SU-DHL-6 (cell line): ENCODE results near the gene GALNT9.

Experiments used
- H2AFZ ChIP-seq: fragments of 200-600 bp; sonication (generic); 2 replicates; pipeline ENCODE4 v1.6.1; 2014; ENCODE audit warnings: low read depth, mild to moderate bottlenecking, moderate library complexity, mixed read lengths, antibody characterized with exemption, low read length; ENCODE audit not compliant: severe bottlenecking
- H3F3A ChIP-seq: fragments of 200-600 bp; shearing (Covaris generic); 2 replicates; pipeline ENCODE4 v1.6.0; 2016; ENCODE audit warnings: antibody characterized with exemption, mild to moderate bottlenecking; ENCODE audit not compliant: insufficient read depth
- H3K27ac ChIP-seq: fragments of 200-600 bp; sonication (generic); 2 replicates; pipeline ENCODE4 v1.5.1; 2016; ENCODE audit warnings: low read depth, mild to moderate bottlenecking, low read length, moderate library complexity, mixed read lengths
- H3K27me3 ChIP-seq: fragments of 200-600 bp; sonication (generic), shearing (Covaris generic); 2 replicates; pipeline ENCODE4 v1.6.0; 2014; ENCODE audit warnings: mild to moderate bottlenecking, low read length
- H3K36me3 ChIP-seq: fragments of 200-600 bp; sonication (generic); 2 replicates; pipeline ENCODE4 v1.6.1; 2014; ENCODE audit warnings: mild to moderate bottlenecking, low read length, mixed read lengths
- H3K4me2 ChIP-seq: fragments of 300-600, 200-600 bp; shearing (Covaris generic), sonication (generic); 2 replicates; pipeline ENCODE4 v1.6.0; 2014; ENCODE audit warnings: low read length, low read depth, mild to moderate bottlenecking; ENCODE audit not compliant: poor library complexity, severe bottlenecking
- H3K4me3 ChIP-seq: fragments of 200-600 bp; sonication (generic); 2 replicates; pipeline ENCODE4 v1.5.1; 2014; ENCODE audit warnings: antibody characterized with exemption, low read length, mild to moderate bottlenecking, mixed read lengths; ENCODE audit not compliant: insufficient read depth, poor library complexity, severe bottlenecking
- H3K79me2 ChIP-seq: fragments of 200-600 bp; sonication (generic); 2 replicates; pipeline ENCODE4 v1.6.1; 2014; ENCODE audit warnings: mild to moderate bottlenecking, low read length, moderate library complexity; ENCODE audit not compliant: insufficient read depth
- H3K9ac ChIP-seq: fragments of 200-600 bp; sonication (generic); 2 replicates; pipeline ENCODE4 v1.7.0; 2014; ENCODE audit warnings: mild to moderate bottlenecking, low read length
- H3K9me2 ChIP-seq: fragments of 200-600 bp; sonication (generic); replicated peaks from 2 replicates; pipeline ENCODE4 v1.6.1; 2014; ENCODE audit warnings: low read length; ENCODE audit not compliant: insufficient read depth
- H3K9me3 ChIP-seq: fragments of 200-600 bp; sonication (generic); 2 replicates; pipeline ENCODE4 v1.6.1; 2014; ENCODE audit warnings: low read length, mixed read lengths; ENCODE audit not compliant: insufficient read depth
- H4K20me1 ChIP-seq: fragments of 200-600 bp; sonication (generic); 2 replicates; pipeline ENCODE4 v1.6.1; 2014; ENCODE audit warnings: low read depth, mild to moderate bottlenecking, antibody characterized with exemption, low read length, moderate library complexity, mixed read lengths
- CTCF ChIP-seq: fragments of 200-600 bp; sonication (generic); IDR thresholded peaks from one replicate; pipeline ENCODE4 v1.5.1; 2017; ENCODE audit warnings: antibody characterized with exemption, mild to moderate bottlenecking, low read length, moderate library complexity; ENCODE audit not compliant: insufficient read depth, poor library complexity, severe bottlenecking
- EZH2phosphoT487 ChIP-seq: fragments of 200-600 bp; sonication (generic), shearing (Covaris generic); conservative IDR thresholded peaks from 2 replicates; pipeline ENCODE4 v1.6.1; 2018; ENCODE audit warnings: mild to moderate bottlenecking, antibody characterized with exemption, low read length, moderate library complexity, mixed read lengths

The GALNT9 gene

GRCh38 chr12:132365226-132365625, 35.8 kb upstream of the GALNT9 start:
- H3K4me3 ChIP-seq: no peak overlapping the region
- H3K36me3 ChIP-seq: no peaks in the 10 kb centered on the region
- no peak overlapping the region for H2AFZ ChIP-seq
- no peaks in the 10 kb centered on the region for H3K9me3 ChIP-seq
- no peaks in the 10 kb centered on the region for H3F3A ChIP-seq
- no peak overlapping the region for H3K4me2 ChIP-seq
- no peak overlapping the region for H3K9ac ChIP-seq
- H3K27ac ChIP-seq: no peak overlapping the region
- no peaks in the 10 kb centered on the region for H4K20me1 ChIP-seq
- no peaks in the 10 kb centered on the region for H3K9me2 ChIP-seq
- no peaks in the 10 kb centered on the region for H3K27me3 ChIP-seq
- TF ChIP-seq EZH2phosphoT487 (no peak), CTCF (no peak)
- H3K79me2 ChIP-seq: no peaks in the 10 kb centered on the region

- no peak overlapping the region for H2AFZ ChIP-seq
- no peak overlapping the region for H3K9ac ChIP-seq
- no peaks in the 10 kb centered on the region for H3K9me2 ChIP-seq
- no peak for TF ChIP-seq CTCF
- no peak for TF ChIP-seq EZH2phosphoT487
- no peaks in the 10 kb centered on the region for H3K79me2 ChIP-seq
- H3F3A ChIP-seq: no peaks in the 10 kb centered on the region
- H3K27ac ChIP-seq: no peak overlapping the region
- H3K4me2 ChIP-seq: no peak overlapping the region
- H4K20me1 ChIP-seq: no peaks in the 10 kb centered on the region
- H3K9me3 ChIP-seq: no peaks in the 10 kb centered on the region
- H3K36me3 ChIP-seq: no peaks in the 10 kb centered on the region
- no peak overlapping the region for H3K4me3 ChIP-seq
- H3K27me3 ChIP-seq: no peaks in the 10 kb centered on the region
Measured at GRCh38 chr12:132364348-132364902, 35.0 kb upstream of the GALNT9 start.

- H3K9ac ChIP-seq: no peak overlapping the region
Measured at GRCh38 chr12:132363661-132364347, 34.4 kb upstream of the GALNT9 start.

More at GRCh38 chr12:132363661-132364347, 34.4 kb upstream of the GALNT9 start:
- H3K9me2 ChIP-seq: no peaks in the 10 kb centered on the region
- no peak overlapping the region for H2AFZ ChIP-seq
- TF ChIP-seq CTCF (no peak), EZH2phosphoT487 (no peak)
- no peaks in the 10 kb centered on the region for H3K27me3 ChIP-seq
- H3K4me2 ChIP-seq: no peak overlapping the region
- no peaks in the 10 kb centered on the region for H3K9me3 ChIP-seq
- no peaks in the 10 kb centered on the region for H3K36me3 ChIP-seq
- no peak overlapping the region for H3K4me3 ChIP-seq
- no peak overlapping the region for H3K27ac ChIP-seq
- H3F3A ChIP-seq: no peaks in the 10 kb centered on the region
- H3K79me2 ChIP-seq: no peaks in the 10 kb centered on the region
- no peaks in the 10 kb centered on the region for H4K20me1 ChIP-seq
